NCI-H2107 (cell line): Measurements from ENCODE around the gene MED13L.
A peak's percentile ranks its signal among the peaks of the same experiment; 100 is the strongest.
"Not testable (repeated sequence)": the region's sequence is repeated elsewhere in the genome, so short reads cannot be mapped to it uniquely, and the experiment has no call there.

ENCODE experiments used
- DNase-seq: peaks from one replicate; lab custom pipeline; 2025; lab: John Stamatoyannopoulos, UW

The MED13L gene

DNA sequence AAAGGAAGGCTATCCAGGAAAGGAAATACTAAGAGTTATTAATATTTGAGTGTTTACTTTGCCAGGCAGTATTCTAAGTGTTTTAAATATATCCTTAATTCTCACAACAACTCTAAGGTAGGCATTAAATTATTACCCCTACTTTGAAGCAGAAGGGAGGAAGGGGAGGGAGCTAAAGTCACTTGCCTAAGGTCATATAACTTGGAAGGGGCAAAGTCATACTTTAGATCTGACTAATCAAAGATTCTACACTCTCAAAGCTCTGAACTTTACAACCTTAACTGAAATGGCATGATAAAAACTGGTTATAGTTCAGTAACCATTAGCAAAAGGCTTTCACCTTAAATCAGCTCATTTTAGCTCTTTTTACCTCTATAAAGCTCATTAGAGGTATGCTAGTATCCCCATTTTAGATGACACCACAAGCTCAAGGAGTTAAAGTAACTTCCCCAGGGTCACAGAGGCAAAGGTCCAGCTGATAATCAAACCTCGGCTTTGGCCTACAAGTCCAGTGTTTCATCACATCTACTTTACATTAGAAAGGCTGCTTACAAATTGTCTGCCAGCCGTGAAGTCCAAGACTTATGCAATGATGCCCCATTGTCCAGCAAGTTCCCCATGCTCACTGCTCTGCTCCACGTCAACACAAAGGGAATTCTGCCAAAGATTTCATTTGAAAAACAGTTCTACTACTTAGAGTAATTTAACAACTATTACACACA lies 223.9 kb downstream of the MED13L start:
- no peak for DNase-seq

DNA sequence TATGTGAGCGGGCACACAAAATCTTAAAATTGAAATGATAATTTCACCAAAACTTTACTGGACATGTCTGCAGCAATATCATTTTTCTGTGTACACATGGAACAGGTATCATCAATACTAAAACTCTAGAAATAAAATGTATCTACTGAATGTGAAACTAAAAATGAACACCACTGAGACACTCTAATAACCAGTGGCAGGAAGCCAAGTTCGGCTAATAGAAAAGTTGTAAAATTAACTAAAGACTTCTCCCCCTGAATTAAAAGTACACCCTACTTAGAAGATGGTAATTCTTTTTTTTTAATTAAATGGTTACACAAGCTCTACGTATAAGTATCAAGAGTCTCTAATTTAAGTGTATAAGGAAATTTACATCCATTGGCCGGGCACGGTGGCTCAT lies 227.2 kb downstream of the MED13L start:
- DNase-seq = no peak

DNA sequence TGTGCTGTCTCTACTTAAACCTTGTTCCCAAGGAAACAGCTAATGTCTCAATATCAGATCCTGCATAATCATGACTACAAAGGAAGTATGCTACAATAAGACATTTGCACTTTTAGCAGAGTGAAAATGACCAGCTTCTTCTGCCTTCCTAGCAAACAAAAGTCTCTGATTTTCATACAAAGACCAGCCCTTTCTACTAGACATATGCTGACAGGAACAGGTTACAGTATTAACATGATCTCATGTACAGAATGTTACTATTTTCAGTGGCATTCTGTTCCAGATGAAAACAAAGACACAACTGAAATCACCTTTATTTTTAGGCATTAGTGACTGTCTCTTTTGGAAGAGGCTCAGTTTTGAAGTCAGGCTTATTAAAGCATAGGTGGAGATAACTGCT lies 228.6 kb downstream of the MED13L start:
- no peak for DNase-seq

DNA sequence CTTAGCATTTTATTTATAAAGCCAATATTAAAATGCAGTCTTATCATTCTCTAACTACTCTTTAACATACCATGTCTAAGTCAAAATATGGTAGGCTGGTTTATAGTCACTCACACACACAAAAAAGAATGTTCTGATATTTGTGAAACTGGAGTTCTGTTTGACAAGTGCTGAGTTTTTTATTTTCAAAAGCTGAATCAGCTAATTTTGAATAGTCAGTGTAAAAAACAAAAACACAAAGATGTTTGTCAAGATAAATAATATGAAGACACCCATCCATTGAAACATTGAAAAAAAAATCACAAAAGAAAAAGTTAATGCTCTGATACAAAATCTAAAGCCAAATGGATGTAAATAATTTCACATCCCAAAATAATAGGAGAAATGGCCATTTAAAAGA lies 231.5 kb downstream of the MED13L start:
- no peak for DNase-seq

DNA sequence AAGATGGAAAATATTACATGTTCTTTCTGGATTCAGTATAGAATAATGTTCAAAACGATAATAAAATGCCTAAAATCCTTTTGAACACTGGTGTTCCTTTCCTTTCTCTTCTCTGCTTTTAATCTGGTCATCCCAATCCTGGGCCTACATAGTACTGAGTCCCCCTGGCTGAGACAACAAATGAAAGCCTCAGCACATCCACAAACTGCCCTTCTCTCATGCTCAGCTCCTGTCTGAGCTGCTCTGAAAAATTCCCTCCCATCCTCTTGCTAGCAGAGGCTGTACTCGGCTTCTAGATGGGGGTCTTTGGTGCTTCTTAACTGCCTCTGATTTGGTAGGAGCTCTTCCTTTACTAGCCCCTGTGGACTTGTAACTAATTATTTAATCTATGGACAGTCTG lies 232.3 kb downstream of the MED13L start:
- no peak for DNase-seq

DNA sequence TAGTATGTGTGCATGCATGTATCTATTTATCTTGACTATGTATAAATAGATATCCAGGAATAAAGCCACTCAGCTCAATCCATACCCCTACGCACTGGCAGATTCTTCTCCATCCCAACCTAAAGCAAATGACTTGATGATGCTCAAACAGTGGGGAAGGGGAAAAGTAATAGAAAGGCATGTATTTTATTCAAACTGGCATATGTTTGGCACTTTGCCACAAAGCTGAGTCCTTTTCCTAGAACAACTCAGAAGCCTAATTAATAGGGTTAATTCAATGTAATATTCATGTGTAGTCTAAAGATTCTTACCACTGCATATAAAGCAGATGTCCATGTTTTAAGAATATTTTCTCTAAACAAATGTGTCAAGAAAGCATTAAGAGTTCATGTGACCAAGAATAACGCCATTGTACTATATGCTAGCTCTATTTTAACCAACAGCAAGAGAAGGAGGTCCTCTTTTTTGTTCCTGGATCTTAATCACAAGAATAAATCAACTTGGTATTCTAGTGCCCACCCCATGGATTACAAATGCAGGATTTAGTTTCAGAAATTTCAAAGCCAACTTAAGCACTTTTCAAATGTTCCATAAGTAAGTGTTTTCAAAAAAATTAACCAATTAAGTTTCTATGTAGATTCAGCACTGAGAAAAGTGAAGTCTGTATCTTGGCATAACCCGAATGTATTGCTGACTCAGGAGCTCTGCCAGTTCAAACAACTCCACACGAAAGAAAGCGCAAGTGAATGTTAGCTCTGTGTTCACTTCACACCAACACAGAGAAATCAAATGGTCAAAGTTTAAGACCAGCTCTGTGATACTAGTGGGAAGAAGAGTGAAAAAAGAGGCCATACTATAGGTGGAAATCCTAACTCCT lies 233.6 kb downstream of the MED13L start:
- DNase-seq = no peak

DNA sequence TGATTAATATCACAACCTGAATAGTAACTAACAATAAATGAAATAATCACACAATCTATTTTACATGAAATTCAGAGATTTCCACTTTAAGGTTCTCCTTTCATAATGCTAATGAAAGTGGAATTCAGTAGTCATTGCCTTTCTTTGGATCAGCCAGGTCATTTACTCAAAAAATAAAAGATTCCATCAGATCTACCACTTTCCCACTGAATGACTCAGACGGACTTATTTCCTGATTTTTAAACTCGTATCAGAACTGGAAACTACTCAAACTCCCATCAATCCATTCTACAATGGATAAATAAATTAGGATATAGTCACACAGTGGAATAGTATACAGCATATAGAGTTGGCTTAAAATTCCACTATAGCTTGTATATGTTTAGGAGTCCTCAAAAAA lies 237.1 kb downstream of the MED13L start:
- DNase-seq = no peak

GRCh38 chr12:116039081-116039480 lies 238.4 kb downstream of the MED13L start:
- no peak for DNase-seq

GRCh38 chr12:116037941-116038837 lies 239.3 kb downstream of the MED13L start:
- DNase-seq = no peak

DNA sequence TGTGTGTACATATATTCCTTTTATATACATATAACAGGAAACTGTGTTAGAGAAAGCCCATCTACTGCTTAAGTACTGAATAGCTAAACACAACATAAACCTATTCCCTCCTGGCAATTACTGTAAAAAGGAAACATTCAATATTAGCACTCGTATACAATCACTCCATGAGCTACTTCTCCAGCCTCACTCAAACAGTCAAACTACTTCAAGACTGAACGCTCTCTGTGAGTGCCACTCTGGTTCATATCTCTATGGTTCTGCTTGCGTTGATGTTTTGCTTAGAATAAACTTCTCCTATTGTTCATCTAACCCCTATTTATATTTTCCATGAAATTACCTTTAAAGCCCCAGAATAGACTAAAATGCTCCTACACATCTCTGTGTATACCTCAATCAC lies 243.7 kb downstream of the MED13L start:
- no peak for DNase-seq

- DNase-seq = not testable (repeated sequence)
Measured at GRCh38 chr12:116031624-116032023, 245.9 kb downstream of the MED13L start.

- no peak for DNase-seq
Measured at GRCh38 chr12:116028619-116029018, 248.9 kb downstream of the MED13L start.

DNA sequence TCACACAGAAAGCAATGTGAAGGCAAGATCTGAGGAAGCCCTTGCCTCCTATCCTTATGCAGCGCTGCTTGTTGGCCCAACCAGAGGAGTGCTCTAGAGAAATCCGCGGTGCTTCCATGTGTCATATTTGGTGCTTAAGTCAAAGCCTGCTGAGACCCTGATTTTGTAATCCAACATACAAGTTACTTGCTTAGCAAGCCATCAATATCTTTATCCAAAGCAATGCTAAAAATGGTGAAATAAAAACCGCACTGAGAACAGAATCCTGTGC lies 250.0 kb downstream of the MED13L start:
- DNase-seq = no peak

- DNase-seq = no peak
Measured at GRCh38 chr12:116026768-116027550, 250.5 kb downstream of the MED13L start.

DNA sequence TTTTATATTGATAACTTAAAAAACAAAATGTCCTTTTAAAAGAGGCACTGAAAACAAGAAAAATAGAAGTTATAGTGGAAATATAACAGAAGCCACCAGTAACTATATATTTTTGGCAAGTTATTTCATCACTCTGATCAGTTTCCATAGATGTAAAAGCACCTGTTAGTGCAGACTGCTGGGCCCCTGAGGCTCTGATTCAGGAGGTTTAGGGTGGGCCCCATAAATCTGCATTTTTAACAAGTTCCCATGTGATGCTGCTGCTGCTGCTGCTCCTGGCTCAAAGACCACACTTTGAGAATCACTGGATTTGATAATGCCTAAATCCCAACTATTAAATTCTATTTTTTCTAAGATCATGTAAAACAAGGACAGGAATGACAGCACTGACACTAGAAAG lies 251.1 kb downstream of the MED13L start:
- no peak for DNase-seq

DNA sequence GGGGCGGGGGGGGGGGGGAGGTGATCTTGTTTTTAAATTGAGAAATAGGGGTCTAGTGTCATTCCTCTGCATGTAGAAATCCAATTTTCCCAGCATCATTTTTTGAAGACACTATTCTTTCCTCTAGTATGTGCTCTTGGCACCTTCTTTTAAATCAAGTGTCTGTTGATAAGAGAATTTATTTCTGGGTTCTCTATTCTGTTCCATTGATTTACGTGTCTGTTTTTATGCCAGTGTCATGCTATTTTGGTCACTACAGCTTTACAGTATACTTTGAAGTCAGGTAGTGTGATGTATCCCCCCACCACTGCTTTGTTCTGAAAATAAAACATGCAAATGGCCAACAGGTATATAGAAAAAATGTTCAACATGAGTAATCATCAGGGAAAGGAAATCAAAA lies 252.7 kb downstream of the MED13L start:
- no peak for DNase-seq

DNA sequence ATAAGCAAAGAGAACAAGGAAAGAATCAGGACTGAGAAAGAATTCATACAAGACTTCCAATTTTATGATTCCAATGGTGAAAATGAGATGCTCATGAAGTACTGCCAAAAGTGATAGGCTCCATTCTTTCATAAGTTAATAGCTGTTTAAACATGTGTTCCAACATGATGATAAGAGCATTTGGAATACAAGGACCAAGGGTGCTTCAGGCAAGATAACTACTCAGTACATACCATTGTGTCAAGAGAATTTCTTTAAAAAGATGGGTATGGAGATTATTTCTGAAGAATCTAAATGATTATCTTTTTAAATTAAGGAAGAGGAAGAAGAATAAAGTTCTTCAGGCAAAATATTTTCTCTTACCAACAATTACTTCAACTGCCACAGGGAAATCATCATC lies 258.1 kb downstream of the MED13L start:
- no peak for DNase-seq

GRCh38 chr12:116018282-116018681 lies 259.2 kb downstream of the MED13L start:
- no peak for DNase-seq

DNA sequence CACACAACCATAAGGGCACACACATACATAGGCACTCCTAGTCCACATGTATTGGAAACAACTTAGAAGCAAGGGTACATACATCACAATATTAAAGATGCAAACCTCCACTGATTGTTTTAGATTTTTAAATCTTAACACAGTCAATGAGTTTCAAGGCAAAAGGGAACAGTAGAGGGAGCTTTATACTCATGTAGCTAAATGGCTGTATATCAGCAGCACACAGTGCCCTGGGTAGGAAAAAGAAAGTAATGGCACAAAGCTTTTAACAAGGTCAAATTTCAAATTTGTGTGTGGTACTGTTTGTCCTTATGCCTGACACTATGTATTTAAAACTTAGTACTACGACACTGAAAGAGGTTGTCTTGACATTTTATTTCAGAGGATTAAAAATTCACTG lies 262.0 kb downstream of the MED13L start:
- peak; percentile 40 for DNase-seq

DNA sequence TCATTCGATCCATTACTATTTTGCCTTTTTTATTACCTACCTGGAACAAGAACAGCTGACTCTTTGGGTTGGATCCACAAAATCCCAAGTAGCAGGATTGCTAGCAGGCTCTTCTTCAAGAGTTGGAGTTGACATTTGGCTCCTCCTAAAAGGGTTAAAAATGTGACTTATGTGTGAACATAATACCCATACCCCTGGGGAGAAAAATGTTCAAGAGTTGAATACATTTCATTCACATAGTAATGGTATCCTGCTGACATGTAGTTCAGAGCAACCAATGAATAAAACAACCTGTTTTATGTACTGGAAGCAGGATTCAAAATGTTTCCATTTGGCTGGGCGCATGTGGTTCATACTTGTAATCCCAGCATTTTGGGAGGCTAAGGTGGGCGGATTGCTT lies 264.7 kb downstream of the MED13L start:
- DNase-seq = no peak

DNA sequence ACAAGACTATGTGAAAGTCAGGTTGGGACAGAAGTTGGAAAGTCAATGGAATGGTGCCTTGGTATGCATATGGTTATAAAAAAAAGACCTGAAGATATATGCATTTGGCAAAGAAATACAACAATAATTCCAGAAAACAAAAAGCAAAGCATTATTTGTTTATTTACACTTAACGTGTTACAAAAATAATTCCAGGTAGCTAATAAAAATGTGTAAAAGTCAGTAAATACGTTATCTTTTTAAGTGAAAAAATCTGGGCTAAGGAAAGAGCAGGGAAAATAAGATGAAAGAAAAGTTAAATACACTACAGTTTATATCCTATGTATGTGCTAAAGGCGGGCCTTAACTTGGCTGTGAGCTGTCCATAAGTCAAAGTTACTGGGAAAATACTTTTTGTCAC lies 266.3 kb downstream of the MED13L start:
- no peak for DNase-seq

- no peak for DNase-seq
Measured at GRCh38 chr12:116010467-116010866, 267.0 kb downstream of the MED13L start.
